NCI-H2227 (cell line): ENCODE results near the gene DENND6B.

Experiments used
- DNase-seq: peaks from one replicate; lab custom pipeline; 2025; ENCODE audit not compliant: unreplicated experiment; lab: John Stamatoyannopoulos, UW

The DENND6B gene

GRCh38 chr22:50259302-50259701 is 67.5 kb downstream of the DENND6B start:
- no peak for DNase-seq
